Right ventricle myocardium inferior (tissue), 1 donor: Measurements from ENCODE around the gene SMAD9. TPM values are rescaled to one million over a fixed set of nuclear protein-coding genes. Genes with fewer than 3 reads are reported as not detected.

Experiments used
- ATAC-seq: fragments of 200-7000 bp; cut with Tn5 transposase; one replicate; pipeline ENCODE4 v1.9.1; 2020; ENCODE audit warnings: mild to moderate bottlenecking, moderate library complexity
- DNase-seq: peaks from one replicate; pipeline ENCODE4 v3.0.0; 2021; ENCODE audit errors: missing footprints
- intact Hi-C: fragments of 100-400 bp; cut with DNase I; formaldehyde crosslinking; loops from one replicate; pipeline ENCODE4 v1.11.0; 2022
- total RNA-seq: library from RNA; stranded (reverse); fragmentation: NEBNext Ultra II Directional; extraction: Animal tissue kit (Norgen Biotek cat#: 25700); gene quantifications from one replicate; pipeline ENCODE4 v1.2.1, GENCODE V29; 2021
- donor health status: DM: no; HTN: yes; CAD: no; lungs with severe emphysema.

The SMAD9 gene
- total RNA-seq, 1 donor from 2014 or later = 1.9 TPM

DNA sequence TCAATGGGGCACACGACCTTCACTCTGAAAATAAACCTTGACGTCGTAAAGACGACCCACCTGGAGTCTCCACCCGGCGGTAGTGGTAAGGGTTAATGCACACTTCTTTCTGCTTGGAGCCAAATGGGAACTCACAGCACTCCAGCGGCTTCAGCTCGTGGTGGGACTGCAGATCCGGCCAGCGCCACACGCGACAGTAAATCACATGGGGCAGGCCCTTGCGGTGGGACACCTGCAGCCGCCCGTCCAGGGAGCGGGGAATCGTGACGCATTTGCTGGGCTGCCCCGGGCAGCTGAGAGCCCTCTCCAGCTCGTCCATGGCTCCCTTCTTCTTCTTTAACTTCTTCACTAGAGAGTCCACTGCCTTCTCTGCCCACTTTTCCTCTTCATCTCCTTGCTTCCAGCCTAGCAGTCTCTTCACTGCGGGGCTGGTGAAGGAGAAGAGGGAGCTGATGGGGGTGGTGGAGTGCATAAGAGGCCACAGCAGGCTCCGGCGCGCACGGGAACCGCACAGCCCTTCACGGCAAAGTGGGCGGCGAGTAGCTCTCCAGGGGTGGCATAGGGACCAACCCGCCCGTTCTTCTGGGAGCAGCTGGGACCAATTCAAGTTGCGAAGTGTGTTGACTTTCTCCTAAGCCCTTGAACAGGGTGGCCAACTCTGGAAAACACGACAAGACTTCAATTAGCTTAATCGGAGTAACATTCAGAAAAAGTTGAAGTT lies 40.7 kb downstream of the SMAD9 start:
- peak; percentile 58 for DNase-seq
- intact Hi-C loops = no loop called here
- ATAC-seq = no peak

DNA sequence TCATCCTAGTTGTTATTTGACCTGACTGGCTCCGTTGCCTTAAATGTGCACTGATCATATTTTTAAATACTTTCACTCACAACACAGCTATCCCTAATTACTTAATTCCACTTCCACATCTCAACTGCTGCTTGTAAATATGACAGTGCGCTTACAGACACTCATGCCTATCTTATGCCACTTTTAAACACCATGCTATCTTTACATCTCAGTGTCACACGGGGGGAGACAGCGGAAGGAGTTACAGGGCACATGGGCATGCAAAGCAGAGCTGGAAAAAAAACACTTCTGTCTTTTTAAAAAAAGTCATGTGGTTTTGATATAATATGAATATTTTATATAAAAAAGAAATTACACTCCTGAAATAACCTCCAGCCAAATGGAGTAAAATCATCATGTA lies 44.1 kb downstream of the SMAD9 start:
- ATAC-seq = no peak
- intact Hi-C loops = no loop called here

GRCh38 chr13:36875431-36875830 lies 44.6 kb downstream of the SMAD9 start:
- DNase-seq (no peak), ATAC-seq (no peak)
- intact Hi-C loops = no loop called here

More for the DNA sequence above, 44.1 kb downstream of the SMAD9 start:
- no peak for DNase-seq

GRCh38 chr13:36872621-36873020 lies 47.4 kb downstream of the SMAD9 start:
- intact Hi-C loops = no loop called here
- ATAC-seq (peak; percentile 60), DNase-seq (no peak)

GRCh38 chr13:36870050-36870692 lies 49.9 kb downstream of the SMAD9 start:
- ATAC-seq (no peak), DNase-seq (no peak)
- intact Hi-C loops = no loop called here

DNA sequence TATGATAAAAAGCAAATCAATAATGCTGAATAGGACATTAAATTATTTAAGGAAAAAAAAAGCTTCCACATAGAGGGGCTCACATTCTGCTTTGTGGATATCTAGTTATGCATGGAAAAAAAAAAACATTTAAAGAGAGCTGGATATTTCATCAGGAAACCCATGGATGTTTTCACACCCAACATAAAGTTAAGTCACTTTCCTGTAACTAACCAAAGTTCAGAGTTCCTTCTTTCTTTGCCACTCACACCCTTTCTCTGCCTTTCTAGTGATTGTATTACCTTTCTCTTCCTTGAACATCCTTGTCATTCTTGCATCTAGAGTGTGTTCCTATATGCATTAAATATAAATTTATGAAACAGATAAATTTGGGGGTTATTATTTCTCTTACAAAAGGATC lies 53.8 kb downstream of the SMAD9 start:
- DNase-seq (no peak), ATAC-seq (no peak)
- intact Hi-C loops = no loop called here

GRCh38 chr13:36865265-36865664 lies 54.8 kb downstream of the SMAD9 start:
- intact Hi-C loops = no loop called here
- ATAC-seq = no peak

DNA sequence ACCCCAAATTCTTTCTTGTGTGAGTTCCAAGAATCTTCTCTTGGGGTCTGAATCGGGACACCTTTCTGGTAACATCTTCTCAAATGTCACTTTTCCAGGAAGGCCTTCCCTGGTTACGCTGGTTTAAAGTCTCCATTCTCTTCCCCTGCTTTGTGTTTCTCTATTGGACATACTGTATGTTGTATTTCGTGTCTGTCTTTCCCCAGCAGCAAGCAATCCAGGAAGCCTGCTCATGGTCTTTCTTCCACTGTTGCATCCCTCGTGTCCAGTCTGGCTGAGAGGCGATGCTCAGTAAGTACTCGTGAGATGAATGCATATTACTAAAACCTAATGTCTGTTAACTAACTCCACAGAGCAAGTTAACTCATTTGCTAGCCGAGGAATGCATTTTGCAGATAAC lies 57.3 kb downstream of the SMAD9 start:
- DNase-seq (no peak), ATAC-seq (no peak)

More at GRCh38 chr13:36865265-36865664, 54.8 kb downstream of the SMAD9 start:
- DNase-seq = no peak

DNA sequence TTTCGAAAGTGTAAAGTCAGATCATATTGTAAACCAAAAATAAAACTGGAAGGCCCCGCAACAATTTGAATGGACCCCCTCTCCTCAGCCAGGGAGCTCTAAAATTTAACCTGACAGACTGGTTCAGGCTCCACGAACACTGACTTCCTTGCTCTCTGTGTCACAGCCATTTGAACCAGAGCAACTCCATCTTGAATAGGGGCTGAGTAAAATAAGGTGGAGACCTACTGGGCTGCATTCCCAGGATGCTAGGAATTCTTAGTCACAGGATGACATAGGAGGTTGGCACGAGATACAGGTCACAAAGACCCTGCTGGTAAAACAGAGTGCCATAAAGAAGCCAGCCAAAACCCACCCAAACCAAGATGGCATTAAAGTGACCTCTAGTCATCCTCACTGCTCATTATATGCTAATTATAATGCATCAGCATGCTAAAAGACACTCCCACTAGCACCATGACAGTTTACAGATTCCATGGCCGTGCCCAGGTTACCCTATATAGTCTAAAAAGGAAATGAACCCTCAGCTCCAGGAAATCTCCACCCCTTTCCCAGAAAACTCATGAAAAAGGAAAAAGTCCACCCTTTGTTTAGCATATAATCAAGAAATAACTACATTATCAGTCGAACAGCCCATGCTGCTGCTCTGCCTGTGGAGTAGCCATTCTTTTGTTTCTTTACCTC lies 57.9 kb downstream of the SMAD9 start:
- no peak for DNase-seq
- no peak for ATAC-seq
- intact Hi-C loops = loop anchor here (5.0 kb wide), 1 partner anchor 55 kb away; no protein-coding TSS in a partner anchor

More for the DNA sequence above, 57.3 kb downstream of the SMAD9 start:
- intact Hi-C loops = loop anchor here (5.0 kb wide), 1 partner anchor 55 kb away; no protein-coding TSS in a partner anchor

GRCh38 chr13:36859259-36859658 lies 60.8 kb downstream of the SMAD9 start:
- DNase-seq (no peak), ATAC-seq (no peak)
- intact Hi-C loops = loop anchor here (2.0 kb wide), 1 partner anchor 122 kb away; no protein-coding TSS in a partner anchor

- intact Hi-C loops = loop anchor here (2.0 kb wide), 1 partner anchor 123 kb away; no protein-coding TSS in a partner anchor
- no peak for DNase-seq
Observed at GRCh38 chr13:36858290-36858689, 61.7 kb downstream of the SMAD9 start.

DNA sequence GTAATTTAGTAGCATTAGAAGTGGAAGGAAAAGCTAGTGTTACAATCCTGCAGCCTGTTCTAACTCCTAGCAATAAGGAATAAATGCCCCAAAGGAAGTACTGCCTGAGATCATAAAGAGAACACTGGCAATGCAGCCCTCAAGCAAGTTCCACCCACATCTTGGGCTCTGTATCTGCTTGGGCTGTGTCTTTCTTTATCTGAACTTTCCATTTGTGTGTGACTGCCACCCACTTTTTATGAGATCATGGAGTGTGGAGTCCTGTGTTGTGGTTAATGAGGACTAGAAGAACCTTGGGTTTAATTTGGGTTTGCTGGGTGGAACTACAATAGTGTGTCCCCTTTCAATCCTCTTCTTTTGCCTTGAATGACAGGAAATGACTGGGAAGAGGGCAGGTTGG lies 62.8 kb downstream of the SMAD9 start:
- intact Hi-C loops = no loop called here
- ATAC-seq (no peak), DNase-seq (no peak)

More at GRCh38 chr13:36858290-36858689, 61.7 kb downstream of the SMAD9 start:
- peak; percentile 39 for ATAC-seq

GRCh38 chr13:36850790-36851438 lies 69.1 kb downstream of the SMAD9 start:
- ATAC-seq = no peak
- no peak for DNase-seq
- intact Hi-C loops = no loop called here

DNA sequence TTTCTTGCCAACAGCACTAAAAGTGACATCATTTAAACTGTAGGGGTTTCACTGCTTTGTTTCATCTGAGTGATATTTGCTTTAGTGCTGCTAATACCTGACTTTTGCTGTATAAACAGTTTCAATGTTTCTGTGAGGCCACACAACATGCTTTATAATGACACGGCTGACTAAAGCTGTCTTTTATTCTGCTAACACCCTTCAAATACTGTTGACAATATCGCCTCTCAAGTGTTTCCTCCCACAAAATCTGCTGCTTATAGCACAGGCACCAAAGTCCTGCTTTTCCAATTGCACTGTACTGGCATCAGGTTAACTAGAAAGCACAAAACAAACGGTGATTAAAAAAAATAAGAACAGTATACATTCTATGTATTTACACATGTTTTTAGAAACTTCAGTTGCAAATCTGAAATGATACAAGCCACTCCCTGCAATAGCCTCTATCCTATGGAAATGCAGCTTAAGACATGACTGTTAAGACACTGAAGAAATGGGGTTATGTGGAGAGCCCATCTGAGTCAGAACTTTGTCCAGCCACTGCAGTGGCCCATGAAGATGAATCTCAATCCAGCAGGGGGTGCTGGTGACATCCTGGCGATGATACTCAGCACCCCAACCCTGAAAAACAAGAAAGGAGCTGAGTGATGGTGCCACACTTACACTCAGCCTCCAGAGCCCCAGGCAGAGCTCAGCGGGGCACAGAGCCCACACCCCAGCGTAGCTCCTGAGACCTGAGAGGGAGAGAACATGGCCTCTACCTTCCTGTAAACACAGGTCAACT lies 71.6 kb downstream of the SMAD9 start:
- intact Hi-C loops = no loop called here
- DNase-seq (no peak), ATAC-seq (peak; percentile 37)

DNA sequence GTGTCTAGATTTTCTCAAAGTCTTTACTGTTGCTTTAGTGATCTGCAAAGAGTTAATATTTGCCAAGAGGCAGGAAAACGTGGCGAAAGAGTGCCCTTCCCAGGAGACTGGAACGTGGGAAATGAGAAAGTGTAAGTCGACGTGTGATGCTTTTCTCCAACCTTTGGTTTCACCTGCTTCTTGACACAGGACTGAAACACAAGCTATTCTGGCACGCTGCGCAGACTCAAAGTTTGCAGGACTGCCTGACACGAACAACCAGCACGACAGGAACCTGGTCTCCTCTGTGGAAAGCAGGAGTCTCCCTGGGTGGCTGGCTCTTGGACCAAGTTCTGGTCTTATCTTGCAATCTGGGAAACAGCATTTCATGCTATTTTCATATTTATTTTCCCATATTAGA lies 72.4 kb downstream of the SMAD9 start:
- intact Hi-C loops = no loop called here
- no peak for DNase-seq
- ATAC-seq = no peak

DNA sequence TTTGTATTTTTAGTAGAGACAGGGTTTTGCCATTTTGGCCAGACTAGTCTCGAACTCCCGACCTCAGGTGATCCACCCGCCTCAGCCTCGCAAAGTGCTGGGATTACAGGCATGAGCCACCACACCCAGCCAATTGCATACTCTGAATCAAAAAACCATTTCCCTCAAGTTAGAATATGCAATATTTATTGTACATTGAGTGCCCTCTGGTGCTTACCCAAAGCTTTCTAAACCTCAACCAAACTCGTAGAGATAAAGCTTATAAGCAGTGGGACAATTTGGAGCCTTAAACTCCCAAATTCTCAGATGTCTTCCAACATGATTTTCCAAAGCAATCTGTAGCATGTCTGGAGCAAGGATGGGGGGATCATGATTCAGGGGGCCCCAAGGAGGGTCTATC lies 78.6 kb downstream of the SMAD9 start:
- intact Hi-C loops = no loop called here
- no peak for DNase-seq
- ATAC-seq = no peak

- ATAC-seq = no peak
- no peak for DNase-seq
- intact Hi-C loops = no loop called here
Observed at GRCh38 chr13:36840718-36841250, 79.3 kb downstream of the SMAD9 start.

GRCh38 chr13:36839981-36840380 lies 80.1 kb downstream of the SMAD9 start:
- ATAC-seq (no peak), DNase-seq (no peak)
- intact Hi-C loops = no loop called here
